ENCODE results near the gene RNF157.

GRCh38 chr17:76125922-76126321 lies 114.4 kb downstream of the RNF157 start:
- TF ChIP-seq CTCF (IDR thresholded peaks at IDR 0.05 in 4 of 5, conservative IDR thresholded peaks at IDR 0.05 in 1 of 5), result no peak
- no peak for TF ChIP-seq POLR2A (IDR thresholded peaks at IDR 0.05)

Measured in gastrocnemius medialis (tissue), 4 donors.